Islet of Langerhans (tissue), 1 donor: ENCODE measurements around the gene ANAPC2.

ENCODE experiments used
- FAIRE-seq: peaks from one replicate; lab custom pipeline; 2011; peaks lifted over from hg19 to GRCh38; lab: Jason Lieb, UNC

The ANAPC2 gene

GRCh38 chr9:137161558-137162486, 26.5 kb downstream of the ANAPC2 start:
- no peak for FAIRE-seq

GRCh38 chr9:137160716-137161557, 27.4 kb downstream of the ANAPC2 start:
- no peak for FAIRE-seq

- FAIRE-seq, result no peak
Measured at GRCh38 chr9:137160054-137160425, 28.3 kb downstream of the ANAPC2 start.

GRCh38 chr9:137159105-137160053, 29.0 kb downstream of the ANAPC2 start:
- FAIRE-seq, result no peak

- FAIRE-seq, result no peak
Measured at GRCh38 chr9:137158625-137159024, 29.7 kb downstream of the ANAPC2 start.

GRCh38 chr9:137157618-137158415, 30.5 kb downstream of the ANAPC2 start:
- no peak for FAIRE-seq

GRCh38 chr9:137156567-137157375, 31.6 kb downstream of the ANAPC2 start:
- no peak for FAIRE-seq

GRCh38 chr9:137152844-137153405, 35.4 kb downstream of the ANAPC2 start:
- FAIRE-seq, result no peak

- FAIRE-seq, result no peak
Measured at GRCh38 chr9:137150617-137151457, 37.5 kb downstream of the ANAPC2 start.

- FAIRE-seq, result no peak
Measured at GRCh38 chr9:137149942-137150616, 38.3 kb downstream of the ANAPC2 start.

GRCh38 chr9:137149363-137149762, 39.0 kb downstream of the ANAPC2 start:
- no peak for FAIRE-seq

- no peak for FAIRE-seq
Measured at GRCh38 chr9:137148661-137149060, 39.7 kb downstream of the ANAPC2 start.

- FAIRE-seq, result no peak
Measured at GRCh38 chr9:137148242-137148641, 40.1 kb downstream of the ANAPC2 start.

GRCh38 chr9:137147793-137148160, 40.6 kb downstream of the ANAPC2 start:
- no peak for FAIRE-seq

GRCh38 chr9:137147091-137147792, 41.1 kb downstream of the ANAPC2 start:
- no peak for FAIRE-seq

GRCh38 chr9:137146527-137146918, 41.8 kb downstream of the ANAPC2 start:
- no peak for FAIRE-seq

GRCh38 chr9:137145731-137146526, 42.4 kb downstream of the ANAPC2 start:
- FAIRE-seq, result no peak
